HL-60 (cell line): Measurements from ENCODE around the gene DDX60.
"Not testable (repeated sequence)": the region's sequence is repeated elsewhere in the genome, so short reads cannot be mapped to it uniquely, and the experiment has no call there.

Experiments used
- DNase-seq, 2 experiments: peaks; one replicate each; pipeline ENCODE4 v3.0.0-alpha.2; 2010 to 2020; ENCODE audit warnings: low read depth in 1 of 2, low spot score in 1 of 2
- H3K27ac ChIP-seq: fragments of 250-450 bp; sonication (Bioruptor Pico); replicated peaks from 2 replicates; pipeline ENCODE4 v1.5.1; 2020; ENCODE audit warnings: mild to moderate bottlenecking, moderate library complexity
- H3K27me3 ChIP-seq: fragments of 250-450 bp; sonication (Bioruptor Pico); 2 replicates; pipeline ENCODE4 v1.5.1; 2021; ENCODE audit warnings: mild to moderate bottlenecking, moderate library complexity; ENCODE audit not compliant: insufficient read depth, poor library complexity, severe bottlenecking
- H3K4me3 ChIP-seq: replicated peaks from 2 replicates; pipeline ENCODE4 v1.5.1; 2011; ENCODE audit warnings: mild to moderate bottlenecking, control low read depth, low read length; ENCODE audit not compliant: insufficient read depth
- CTCF ChIP-seq: IDR thresholded peaks from one replicate; pipeline ENCODE4 v1.5.1; 2011; ENCODE audit warnings: low read length, control low read depth, inconsistent platforms; ENCODE audit not compliant: insufficient read depth
- GABPA ChIP-seq: IDR thresholded peaks from 2 replicates; pipeline ENCODE4 v1.6.1; 2012; ENCODE audit warnings: low read depth
- POLR2AphosphoS5 ChIP-seq: IDR thresholded peaks from 2 replicates; pipeline ENCODE4 v1.6.1; 2012; ENCODE audit warnings: low read depth
- REST ChIP-seq: IDR thresholded peaks from 2 replicates; pipeline ENCODE4 v1.6.1; 2012; ENCODE audit warnings: low read depth; ENCODE audit not compliant: insufficient replicate concordance
- SPI1 ChIP-seq: IDR thresholded peaks from 2 replicates; pipeline ENCODE4 v1.6.1; 2012; ENCODE audit warnings: low read depth, mild to moderate bottlenecking, borderline replicate concordance

Gene DDX60

GRCh38 chr4:168293386-168293975, 25.1 kb downstream of the DDX60 start:
- no peaks in the 10 kb centered on the region for H3K27me3 ChIP-seq
- TF ChIP-seq SPI1 (no peak), REST (no peak), POLR2AphosphoS5 (no peak), CTCF (no peak), GABPA (no peak)
- DNase-seq, result no peak
- H3K27ac ChIP-seq, result no peak overlapping the region
- no peak overlapping the region for H3K4me3 ChIP-seq

GRCh38 chr4:168291242-168291641, 27.3 kb downstream of the DDX60 start:
- no peak for TF ChIP-seq SPI1
- no peak for TF ChIP-seq GABPA
- TF ChIP-seq POLR2AphosphoS5, result no peak
- no peak for TF ChIP-seq REST
- no peak for TF ChIP-seq CTCF
- no peak overlapping the region for H3K27ac ChIP-seq
- no peak overlapping the region for H3K4me3 ChIP-seq
- DNase-seq, result no peak
- no peaks in the 10 kb centered on the region for H3K27me3 ChIP-seq

GRCh38 chr4:168285850-168286249, 32.7 kb downstream of the DDX60 start:
- H3K4me3 ChIP-seq, DNase-seq, H3K27ac ChIP-seq, H3K27me3 ChIP-seq: not testable (repeated sequence)

- TF ChIP-seq POLR2AphosphoS5 (no peak), GABPA (no peak), REST (no peak)
Observed at GRCh38 chr4:168279556-168279955, 39.0 kb downstream of the DDX60 start.

More at GRCh38 chr4:168279556-168279955, 39.0 kb downstream of the DDX60 start:
- no peak overlapping the region for H3K27ac ChIP-seq
- DNase-seq, result no peak
- H3K4me3 ChIP-seq, result no peak overlapping the region
- no peaks in the 10 kb centered on the region for H3K27me3 ChIP-seq
